ENCODE data around the gene CEP72.

GRCh38 chr5:675111-675870 is 63.2 kb downstream of the CEP72 start:
- TF ChIP-seq CTCF (IDR thresholded peaks at IDR 0.05) = no peak
- no peak for TF ChIP-seq EZH2 (IDR thresholded peaks at IDR 0.05)
- no peak for TF ChIP-seq EZH2phosphoT487 (IDR thresholded peaks at IDR 0.05)
